ENCODE measurements around the gene PPP1R9B. TPM values are rescaled to one million over a fixed set of nuclear protein-coding genes. Genes with fewer than 3 reads are reported as not detected.

The PPP1R9B gene
- total RNA-seq, 4 donors from 2014 or later: 23.3 to 38.1 (median 30.8) TPM

- H3K36me3 ChIP-seq: no peaks in the 10 kb centered on the region
- no peak for ATAC-seq
- H3K27ac ChIP-seq: no peak overlapping the region
- H3K4me1 ChIP-seq: peaks cover 0 to 42% (median 17%) of the 10 kb centered on the region in 3 donors
- TF ChIP-seq EP300 (IDR thresholded peaks at IDR 0.05) (no peak), POLR2A (IDR thresholded peaks at IDR 0.05) (no peak), CTCF (IDR thresholded peaks at IDR 0.05) (no peak)
- H3K9me3 ChIP-seq: no peaks in the 10 kb centered on the region
- H3K4me3 ChIP-seq: no peak overlapping the region
- no peaks in the 10 kb centered on the region for H3K27me3 ChIP-seq
- WGBS, 2 donors (ENCODE audit: low coverage in 1 of 2): 80 to 86% methylated on average over 3 of the region's 4 CpGs
Measured at GRCh38 chr17:50125420-50125997, 25.0 kb downstream of the PPP1R9B start.

GRCh38 chr17:50123649-50124349 is 26.7 kb downstream of the PPP1R9B start:
- Histone ChIP-seq H3K36me3 (no peaks in the 10 kb centered on the region), H3K4me1 (peaks cover 0 to 25% (median 1%) of the 10 kb centered on the region in 3 donors), H3K27me3 (no peaks in the 10 kb centered on the region), H3K4me3 (no peak overlapping the region), H3K9me3 (no peaks in the 10 kb centered on the region), H3K27ac (peak overlapping the region in 3 of 4 donors; percentile 41 to 76 (median 57))
- peak; percentile 26 for ATAC-seq
- WGBS, 2 donors (ENCODE audit: low coverage in 1 of 2): 28 to 72% methylated on average over 3 to 7 of the region's 12 CpGs
- TF ChIP-seq POLR2A (IDR thresholded peaks at IDR 0.05) (no peak), POLR2AphosphoS5 (IDR thresholded peaks at IDR 0.05) (no peak)

GRCh38 chr17:50122945-50123344 is 27.5 kb downstream of the PPP1R9B start:
- H3K9me3 ChIP-seq: no peaks in the 10 kb centered on the region
- peaks cover 0 to 24% (median 0%) of the 10 kb centered on the region in 3 donors for H3K4me1 ChIP-seq
- peak overlapping the region in 3 of 4 donors; percentile 41 to 76 (median 57) for H3K27ac ChIP-seq
- no peaks in the 10 kb centered on the region for H3K27me3 ChIP-seq
- H3K36me3 ChIP-seq: no peaks in the 10 kb centered on the region
- TF ChIP-seq EP300 (IDR thresholded peaks at IDR 0.05) (no peak), CTCF (IDR thresholded peaks at IDR 0.05) (no peak), POLR2AphosphoS5 (IDR thresholded peaks at IDR 0.05) (no peak), POLR2A (IDR thresholded peaks at IDR 0.05) (no peak)
- ATAC-seq: no peak
- 72% methylated on average over 2 of the region's 3 CpGs; no CpG with 5 or more reads in 1 of the 2 donors for WGBS, 2 donors (ENCODE audit: low coverage in 1 of 2)
- no peak overlapping the region for H3K4me3 ChIP-seq

GRCh38 chr17:50120475-50121253 is 29.8 kb downstream of the PPP1R9B start:
- no peaks in the 10 kb centered on the region for H3K9me3 ChIP-seq

More at GRCh38 chr17:50120475-50121253, 29.8 kb downstream of the PPP1R9B start:
- no peak overlapping the region for H3K4me3 ChIP-seq
- no peak overlapping the region for H3K27ac ChIP-seq
- H3K4me1 ChIP-seq: peaks cover 0 to 36% (median 8%) of the 10 kb centered on the region in 3 donors
- peaks cover 6% of the 10 kb centered on the region for H3K27me3 ChIP-seq
- no peaks in the 10 kb centered on the region for H3K36me3 ChIP-seq
- TF ChIP-seq CTCF (IDR thresholded peaks at IDR 0.05) (no peak), EP300 (IDR thresholded peaks at IDR 0.05) (no peak), POLR2AphosphoS5 (IDR thresholded peaks at IDR 0.05) (no peak), POLR2A (IDR thresholded peaks at IDR 0.05) (no peak)
- ATAC-seq: no peak
- 86 to 91% methylated on average over 3 to 6 of the region's 7 CpGs for WGBS, 2 donors (ENCODE audit: low coverage in 1 of 2)
